Measurements from ENCODE around the gene NRP1.
A peak's percentile ranks its signal among the peaks of the same experiment; 100 is the strongest.

NRP1 gene

GRCh38 chr10:33201056-33201780 is 133.2 kb downstream of the NRP1 start:
- DNase-seq: no peak

GRCh38 chr10:33199731-33200232 is 134.7 kb downstream of the NRP1 start:
- no peak for DNase-seq

GRCh38 chr10:33198610-33199009 is 135.9 kb downstream of the NRP1 start:
- DNase-seq: no peak

- no peak for DNase-seq
Observed at GRCh38 chr10:33196710-33197491, 137.6 kb downstream of the NRP1 start.

- no peak for DNase-seq
Observed at GRCh38 chr10:33196377-33196706, 138.1 kb downstream of the NRP1 start.

- no peak for DNase-seq
Observed at GRCh38 chr10:33195608-33196376, 138.7 kb downstream of the NRP1 start.

- no peak for DNase-seq
Observed at GRCh38 chr10:33193701-33194521, 140.6 kb downstream of the NRP1 start.

GRCh38 chr10:33193057-33193700 is 141.3 kb downstream of the NRP1 start:
- peak; percentile 46 for DNase-seq

- no peak for DNase-seq
Observed at GRCh38 chr10:33192190-33192589, 142.3 kb downstream of the NRP1 start.

- no peak for DNase-seq
Observed at GRCh38 chr10:33190406-33190805, 144.1 kb downstream of the NRP1 start.

- no peak for DNase-seq
Observed at GRCh38 chr10:33189808-33190207, 144.7 kb downstream of the NRP1 start.

GRCh38 chr10:33189363-33189762 is 145.1 kb downstream of the NRP1 start:
- DNase-seq: no peak

- no peak for DNase-seq
Observed at GRCh38 chr10:33187427-33187999, 147.0 kb downstream of the NRP1 start.

GRCh38 chr10:33186150-33186549 is 148.3 kb downstream of the NRP1 start:
- no peak for DNase-seq

- DNase-seq: no peak
Observed at GRCh38 chr10:33183655-33184054, 150.8 kb downstream of the NRP1 start.

- no peak for DNase-seq
Observed at GRCh38 chr10:33180921-33181320, 153.5 kb downstream of the NRP1 start.

GRCh38 chr10:33180390-33180789 is 154.1 kb downstream of the NRP1 start:
- DNase-seq: peak; percentile 16

- DNase-seq: no peak
Observed at GRCh38 chr10:33179067-33179466, 155.4 kb downstream of the NRP1 start.

GRCh38 chr10:33178026-33178755 is 156.3 kb downstream of the NRP1 start:
- no peak for DNase-seq

- DNase-seq: no peak
Observed at GRCh38 chr10:33176688-33177087, 157.8 kb downstream of the NRP1 start.

Measured in NCI-H2171 (cell line).